GM06990 (cell line): ENCODE measurements around the gene ALOX12B.

Experiments used
- DNase-seq: peaks from one replicate; pipeline ENCODE4 v3.0.0-alpha.2; 2011; ENCODE audit not compliant: insufficient read length; ENCODE audit errors: extremely low read depth
- H3K27me3 ChIP-seq: replicated peaks from 2 replicates; pipeline ENCODE4 v1.6.0; 2011; ENCODE audit warnings: low read length; ENCODE audit not compliant: control insufficient read depth, insufficient read depth
- H3K36me3 ChIP-seq: 2 replicates; pipeline ENCODE4 v1.5.1; 2011; ENCODE audit warnings: low read length; ENCODE audit not compliant: control insufficient read depth, insufficient read depth
- H3K4me3 ChIP-seq: replicated peaks from 2 replicates; pipeline ENCODE4 v1.5.1; 2011; ENCODE audit warnings: low read depth, mild to moderate bottlenecking, control low read depth, low read length
- TF ChIP-seq, protein P1 (sequence below): IDR thresholded peaks from 2 replicates; pipeline ENCODE4 v1.5.1; 2011; ENCODE audit warnings: low read length, control low read depth, mild to moderate bottlenecking, inconsistent platforms; ENCODE audit not compliant: insufficient read depth, poor library complexity, severe bottlenecking

The ALOX12B gene

DNA sequence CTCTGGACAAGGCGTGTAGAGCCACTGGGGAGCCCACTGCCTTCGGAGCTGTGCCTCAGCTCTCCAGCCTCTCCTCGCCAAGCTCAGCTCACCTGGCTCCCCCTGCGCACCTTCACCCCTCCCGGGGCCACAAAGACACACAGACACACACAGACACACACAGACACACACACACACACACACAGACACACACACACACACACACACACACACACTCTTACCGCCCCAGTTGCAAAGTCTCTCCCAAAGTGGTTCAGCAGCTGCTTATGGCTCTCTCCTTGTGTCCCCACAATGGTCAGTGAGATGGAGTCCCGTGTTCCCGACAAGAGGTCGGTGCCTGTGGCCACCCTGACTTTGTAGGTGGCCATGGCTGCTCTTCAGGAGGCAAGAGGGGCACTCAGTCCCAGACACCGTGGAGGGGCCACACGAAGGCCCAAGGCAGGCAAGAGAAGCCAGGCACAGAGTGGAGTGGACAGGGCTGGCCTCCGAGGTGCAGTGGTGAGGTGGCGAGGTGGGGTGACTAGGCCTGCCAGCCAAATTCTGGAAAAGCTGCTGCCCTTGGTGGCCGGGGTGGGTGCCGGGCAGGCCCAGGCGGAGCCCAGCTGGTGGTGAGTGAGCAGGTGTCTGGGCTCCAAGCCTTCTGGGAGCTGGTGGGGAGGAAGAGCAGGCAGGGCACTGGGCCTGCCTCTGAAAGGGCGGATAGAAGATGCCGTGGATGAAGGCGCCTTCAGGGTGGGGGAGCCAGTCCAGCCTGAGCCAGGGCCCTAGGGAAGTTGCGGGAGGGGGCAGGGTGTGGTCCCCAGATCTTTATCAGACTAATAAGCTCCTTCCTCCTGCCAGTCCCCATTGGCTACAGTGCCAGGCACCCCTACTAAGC lies at the start of gene ALOX12B:
ALOX12B (minus strand) TSS at position 642 of the 877 bp plus-strand sequence; CDS start at position 368, 274 bp downstream.
- DNase-seq, result no peak
- Histone ChIP-seq H3K4me3 (no peak within 1 kb of the TSS), H3K27me3 (peaks cover 1% of the 10 kb centered on the region; the same call in 1 of the 2 replicates), H3K36me3 (no peaks in the 10 kb centered on the region)
- TF ChIP-seq, protein P1, sequence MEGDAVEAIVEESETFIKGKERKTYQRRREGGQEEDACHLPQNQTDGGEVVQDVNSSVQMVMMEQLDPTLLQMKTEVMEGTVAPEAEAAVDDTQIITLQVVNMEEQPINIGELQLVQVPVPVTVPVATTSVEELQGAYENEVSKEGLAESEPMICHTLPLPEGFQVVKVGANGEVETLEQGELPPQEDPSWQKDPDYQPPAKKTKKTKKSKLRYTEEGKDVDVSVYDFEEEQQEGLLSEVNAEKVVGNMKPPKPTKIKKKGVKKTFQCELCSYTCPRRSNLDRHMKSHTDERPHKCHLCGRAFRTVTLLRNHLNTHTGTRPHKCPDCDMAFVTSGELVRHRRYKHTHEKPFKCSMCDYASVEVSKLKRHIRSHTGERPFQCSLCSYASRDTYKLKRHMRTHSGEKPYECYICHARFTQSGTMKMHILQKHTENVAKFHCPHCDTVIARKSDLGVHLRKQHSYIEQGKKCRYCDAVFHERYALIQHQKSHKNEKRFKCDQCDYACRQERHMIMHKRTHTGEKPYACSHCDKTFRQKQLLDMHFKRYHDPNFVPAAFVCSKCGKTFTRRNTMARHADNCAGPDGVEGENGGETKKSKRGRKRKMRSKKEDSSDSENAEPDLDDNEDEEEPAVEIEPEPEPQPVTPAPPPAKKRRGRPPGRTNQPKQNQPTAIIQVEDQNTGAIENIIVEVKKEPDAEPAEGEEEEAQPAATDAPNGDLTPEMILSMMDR, result no peak

DNA sequence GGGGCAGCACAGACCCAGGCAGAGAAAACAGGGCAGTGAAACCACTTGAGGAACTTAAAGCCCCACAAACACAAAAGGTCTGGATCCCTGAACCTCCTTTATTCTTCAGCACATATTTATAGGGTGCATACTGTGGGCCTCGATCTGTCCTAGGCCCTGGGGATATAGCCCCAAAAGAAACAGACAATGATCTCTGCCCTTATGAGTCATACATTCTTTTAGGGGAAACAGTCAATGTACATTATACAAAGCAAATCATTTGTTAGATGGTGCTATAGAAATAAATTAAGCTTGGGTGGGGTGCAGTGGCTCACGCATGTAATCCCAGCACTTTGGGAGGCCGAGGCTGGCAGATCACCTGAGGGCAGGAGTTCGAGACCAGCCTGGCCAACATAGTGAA lies 46.4 kb upstream of the ALOX12B start:
- no peak for DNase-seq
- TF ChIP-seq, protein P1, result no peak
- Histone ChIP-seq H3K27me3 (no peaks in the 10 kb centered on the region), H3K4me3 (no peak overlapping the region), H3K36me3 (no peaks in the 10 kb centered on the region)

DNA sequence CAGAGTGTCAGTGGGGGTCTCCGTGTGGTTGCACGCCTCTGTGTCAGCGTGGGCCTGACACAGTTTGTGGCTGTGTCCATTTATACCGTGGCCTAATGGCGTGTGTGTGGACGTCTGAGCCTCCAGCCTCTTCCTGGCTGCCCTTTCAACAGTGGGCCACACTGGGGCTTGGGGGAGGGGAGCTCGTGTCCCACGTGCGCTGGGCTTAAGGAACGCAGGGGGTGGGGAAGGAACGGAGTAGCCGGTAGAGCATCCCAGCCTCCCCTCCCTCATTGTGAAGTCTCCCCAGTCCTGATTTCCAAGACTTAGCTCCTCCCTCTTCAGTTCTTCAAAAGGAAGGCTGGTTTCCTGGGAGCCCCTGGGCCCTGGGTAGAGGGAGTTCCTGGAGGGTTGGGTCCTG lies 45.9 kb upstream of the ALOX12B start:
- TF ChIP-seq, protein P1, result no peak
- Histone ChIP-seq H3K4me3 (no peak overlapping the region), H3K36me3 (no peaks in the 10 kb centered on the region), H3K27me3 (no peaks in the 10 kb centered on the region)
- DNase-seq, result no peak

DNA sequence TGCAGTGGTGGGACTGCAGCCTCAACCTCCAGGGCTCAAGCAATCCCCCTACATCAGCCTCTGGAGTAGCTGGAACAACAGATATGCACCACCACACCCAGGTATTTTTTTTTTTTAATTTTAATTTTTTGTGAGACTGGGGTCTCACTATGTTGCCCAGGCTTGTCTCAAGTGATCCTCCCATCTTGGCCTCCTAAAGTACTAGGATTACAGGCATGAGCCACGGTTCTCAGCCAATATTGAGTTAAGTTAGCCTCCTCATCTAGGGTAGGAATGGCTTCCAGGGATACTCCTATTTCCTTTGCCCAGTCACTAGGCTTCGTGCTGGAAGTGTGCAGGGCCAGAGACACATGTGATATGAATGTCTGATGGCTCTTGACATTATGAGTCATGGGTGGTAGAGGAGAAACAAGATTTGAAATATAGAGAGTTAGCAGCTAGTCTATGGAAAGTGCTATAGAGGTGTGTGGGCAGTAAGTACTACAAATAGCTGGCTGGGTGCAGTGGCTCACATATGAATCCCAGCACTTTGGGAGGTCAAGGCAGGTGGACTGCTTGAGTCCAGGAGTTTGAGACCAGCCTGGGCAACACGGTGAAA lies 44.4 kb upstream of the ALOX12B start:
- no peak for DNase-seq
- Histone ChIP-seq H3K4me3 (no peak overlapping the region), H3K27me3 (no peaks in the 10 kb centered on the region)

DNA sequence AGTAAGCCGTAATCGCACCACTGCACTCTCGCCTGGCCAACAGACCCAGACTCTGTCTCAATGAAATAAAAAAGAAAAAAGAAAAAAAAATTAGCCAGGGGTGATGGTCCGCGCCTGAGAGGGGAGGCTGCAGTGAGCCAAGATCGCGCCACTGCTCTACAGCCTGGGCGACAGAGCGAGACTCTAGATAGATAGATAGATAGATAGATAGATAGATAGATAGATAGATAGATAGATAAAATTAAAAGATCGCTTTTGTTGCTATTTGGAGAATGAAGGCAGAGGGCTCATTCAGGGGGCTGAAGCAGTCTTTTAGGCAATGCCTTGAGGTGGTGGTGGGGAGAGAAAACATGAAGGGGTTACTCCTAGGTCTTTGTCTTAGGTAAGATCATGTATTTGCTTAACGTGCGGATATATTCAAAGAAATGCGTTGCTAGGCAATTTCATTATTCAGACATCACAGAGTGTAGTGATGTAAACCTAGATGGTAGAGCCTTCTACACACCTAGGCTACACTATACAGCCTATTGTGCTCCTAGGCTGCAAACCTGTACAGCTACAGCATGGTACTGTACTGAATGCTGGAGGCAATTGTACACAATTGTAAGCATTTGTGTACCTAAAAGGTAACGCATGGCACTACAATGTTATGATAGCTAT lies 40.7 kb upstream of the ALOX12B start:
- Histone ChIP-seq H3K36me3 (no peaks in the 10 kb centered on the region), H3K27me3 (no peaks in the 10 kb centered on the region), H3K4me3 (no peak overlapping the region)
- DNase-seq, result no peak
- TF ChIP-seq, protein P1, result no peak

More for the DNA sequence above, 44.4 kb upstream of the ALOX12B start:
- TF ChIP-seq, protein P1, result no peak
- H3K36me3 ChIP-seq, result no peaks in the 10 kb centered on the region
